CD4-positive, alpha-beta T cell treated with Interleukin-4 for 1 hour (primary cell): ENCODE results near the gene AP5S1.
"Not testable (repeated sequence)": the region's sequence is repeated elsewhere in the genome, so short reads cannot be mapped to it uniquely, and the experiment has no call there.

Source experiments
- DNase-seq, 2 donors: peaks; one replicate each; pipeline ENCODE4 v3.0.0-alpha.2; 2020 to 2022

AP5S1 gene

DNA sequence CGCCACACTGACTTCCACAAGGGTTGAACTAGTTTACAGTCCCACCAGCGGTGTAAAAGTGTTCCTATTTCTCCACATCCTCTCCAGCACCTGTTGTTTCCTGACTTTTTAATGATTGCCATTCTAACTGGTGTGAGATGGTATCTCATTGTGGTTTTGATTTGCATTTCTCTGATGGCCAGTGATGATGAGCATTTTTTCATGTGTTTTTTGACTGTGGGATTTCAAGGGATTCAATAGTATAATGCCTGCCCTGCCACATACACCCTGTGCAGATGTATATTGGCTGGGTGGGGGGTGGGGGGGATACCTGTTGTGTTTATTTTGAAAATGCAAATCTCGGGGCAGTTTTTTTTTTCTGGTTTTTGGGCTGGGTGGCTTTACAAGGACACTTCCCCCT is 26.2 kb upstream of the AP5S1 start:
- DNase-seq: not testable (repeated sequence)

DNA sequence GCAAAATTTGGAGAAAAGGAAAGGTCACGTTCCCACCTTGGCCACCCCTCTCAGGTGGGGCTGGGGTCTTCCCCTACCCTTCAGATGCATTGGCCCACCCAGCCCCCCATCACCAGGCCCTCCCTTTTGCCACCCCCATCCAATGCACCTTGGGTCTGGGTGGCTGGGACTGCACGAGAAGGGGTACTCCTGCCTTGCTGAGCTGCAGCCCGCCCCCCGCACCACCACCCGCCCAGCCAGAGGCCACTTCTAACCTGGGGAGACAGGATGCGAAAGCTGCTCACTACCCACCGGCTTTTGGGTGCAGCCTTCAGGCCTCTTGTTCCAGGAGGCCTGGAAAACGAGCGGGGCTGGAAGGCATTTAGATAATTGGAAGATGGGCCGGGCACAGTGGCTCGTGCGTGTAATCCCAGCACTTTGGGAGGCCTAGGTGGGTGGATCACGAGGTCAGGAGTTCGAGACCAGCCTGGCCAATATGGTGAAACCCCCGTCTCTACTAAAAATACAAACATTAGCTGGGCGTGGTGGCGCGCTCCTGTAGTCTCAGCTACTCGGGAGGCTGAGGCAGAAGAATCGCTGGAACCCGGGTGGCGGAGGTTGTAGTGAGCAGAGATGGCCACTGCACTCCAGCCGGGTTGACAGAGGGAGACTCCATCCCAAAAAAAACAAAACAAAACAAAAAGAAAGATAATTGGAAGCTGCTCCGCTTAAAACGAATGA is 25.5 kb upstream of the AP5S1 start:
- no peak for DNase-seq

DNA sequence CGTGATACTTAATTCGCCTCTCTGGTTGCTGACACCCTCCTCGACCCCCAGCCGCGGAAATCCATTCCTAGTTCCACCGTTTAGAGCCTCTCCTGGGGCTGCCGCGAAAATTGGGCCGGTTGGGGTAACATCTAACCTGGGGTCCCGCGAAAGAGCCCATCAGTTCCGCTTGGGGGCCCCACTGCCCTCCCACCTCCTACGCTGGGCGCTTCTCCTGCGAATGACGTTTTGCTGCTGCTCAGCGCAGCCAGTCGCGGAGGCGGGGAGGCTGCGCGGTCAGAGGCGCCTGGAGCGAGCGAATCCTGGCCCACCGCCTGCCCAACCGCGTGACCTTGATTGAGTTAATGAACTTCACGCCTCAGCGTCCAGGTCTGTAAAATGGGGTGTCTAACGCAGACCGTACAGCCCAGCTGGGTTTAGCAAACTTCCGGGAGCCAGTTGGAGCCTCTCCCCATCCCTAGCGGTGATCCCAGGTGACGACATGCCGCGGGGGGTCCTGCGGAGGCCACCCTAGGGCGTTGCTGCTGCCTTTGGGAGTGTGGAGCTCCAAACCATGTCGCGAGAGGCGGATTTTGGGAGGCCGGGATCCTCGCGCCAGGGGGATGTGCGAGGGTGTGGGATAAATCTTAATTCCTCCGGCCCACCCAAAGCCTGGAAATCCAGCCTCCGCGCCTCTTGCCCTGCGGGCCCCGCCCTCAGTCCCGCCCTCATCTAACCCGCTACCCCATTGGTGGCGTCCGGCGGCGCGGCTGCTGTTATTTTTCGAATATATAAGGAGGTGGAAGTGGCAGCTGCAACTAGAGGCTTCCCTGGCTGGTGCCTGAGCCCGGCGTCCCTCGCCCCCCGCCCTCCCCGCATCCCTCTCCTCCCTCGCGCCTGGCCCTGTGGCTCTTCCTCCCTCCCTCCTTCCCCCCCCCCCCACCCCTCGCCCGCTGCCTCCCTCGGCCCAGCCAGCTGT is 24.6 kb upstream of the AP5S1 start, which contains the start of gene CDC25B:
CDC25B (plus strand) TSS at position 800 of the 958 bp plus-strand sequence. CDS start 222 bp downstream, outside the sequence.
- DNase-seq: peak; percentile 87 to 90

DNA sequence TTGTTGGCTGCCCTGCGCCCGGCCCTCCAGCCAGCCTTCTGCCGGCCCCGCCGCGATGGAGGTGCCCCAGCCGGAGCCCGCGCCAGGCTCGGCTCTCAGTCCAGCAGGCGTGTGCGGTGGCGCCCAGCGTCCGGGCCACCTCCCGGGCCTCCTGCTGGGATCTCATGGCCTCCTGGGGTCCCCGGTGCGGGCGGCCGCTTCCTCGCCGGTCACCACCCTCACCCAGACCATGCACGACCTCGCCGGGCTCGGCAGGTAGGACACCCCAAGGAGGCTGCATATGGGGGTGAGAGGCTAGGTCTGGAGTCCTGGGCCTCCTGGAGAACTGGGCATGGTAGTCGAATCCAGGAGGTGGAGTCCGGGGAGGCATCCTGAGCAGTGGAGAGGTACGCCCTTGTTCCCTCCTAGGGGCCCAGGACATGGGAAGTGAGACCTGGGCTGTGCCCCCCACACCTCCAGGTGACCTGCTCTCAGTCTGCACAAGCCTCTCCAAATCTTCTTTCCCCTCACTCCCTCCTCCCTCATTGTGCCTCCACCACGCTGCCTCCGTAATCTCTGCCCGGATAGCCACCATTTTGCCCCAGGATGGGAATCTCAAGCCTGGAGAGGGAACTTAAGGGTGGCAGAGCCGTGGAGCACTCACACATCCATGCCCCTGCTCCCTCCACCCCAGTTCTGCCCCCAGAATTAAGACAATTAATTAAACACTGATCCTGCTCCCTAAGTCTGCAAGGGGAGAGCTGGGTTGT is 23.7 kb upstream of the AP5S1 start:
- DNase-seq: no peak

DNA sequence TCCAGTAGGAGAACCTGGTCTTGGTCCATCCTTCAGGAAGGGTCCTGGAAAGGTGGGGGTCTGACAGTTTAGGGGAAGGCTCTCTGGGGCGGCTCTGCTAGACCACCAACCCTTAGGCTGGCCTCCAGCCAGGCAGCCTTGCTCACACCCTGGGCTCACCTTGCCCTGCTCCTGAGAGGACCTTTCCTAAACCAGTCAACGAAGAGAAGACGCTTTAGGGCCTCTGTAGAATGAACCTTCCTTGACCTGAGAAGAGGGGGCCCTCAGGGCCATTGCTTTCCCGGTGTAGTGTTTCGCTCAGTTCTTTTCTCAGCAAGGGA is 23.2 kb upstream of the AP5S1 start:
- DNase-seq: no peak

- DNase-seq: peak; percentile 39 to 71
Measured at GRCh38 chr20:3797592-3798372, 22.6 kb upstream of the AP5S1 start.

GRCh38 chr20:3798373-3798768 is 22.0 kb upstream of the AP5S1 start:
- no peak for DNase-seq

- no peak for DNase-seq
Measured at GRCh38 chr20:3798908-3799248, 21.5 kb upstream of the AP5S1 start.

GRCh38 chr20:3800256-3800877 is 20.0 kb upstream of the AP5S1 start:
- no peak for DNase-seq

DNA sequence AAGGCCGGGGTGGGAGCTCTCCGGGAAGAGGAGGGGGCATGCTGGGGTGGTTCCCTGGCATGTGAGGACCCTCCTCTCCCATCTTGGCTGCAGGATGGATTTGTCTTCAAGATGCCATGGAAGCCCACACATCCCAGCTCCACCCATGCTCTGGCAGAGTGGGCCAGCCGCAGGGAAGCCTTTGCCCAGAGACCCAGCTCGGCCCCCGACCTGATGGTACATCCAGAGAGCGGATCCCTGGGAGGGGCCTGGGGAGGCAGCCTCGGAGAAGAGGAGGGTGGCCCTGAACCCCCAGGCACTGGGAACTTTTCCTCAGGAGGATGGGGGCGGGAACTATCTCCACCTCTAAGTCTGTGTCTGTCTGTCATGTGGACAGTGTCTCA is 19.5 kb upstream of the AP5S1 start:
- DNase-seq: no peak

- DNase-seq: no peak
Measured at GRCh38 chr20:3801299-3801698, 19.0 kb upstream of the AP5S1 start.

GRCh38 chr20:3801846-3802245 is 18.5 kb upstream of the AP5S1 start:
- DNase-seq: no peak

DNA sequence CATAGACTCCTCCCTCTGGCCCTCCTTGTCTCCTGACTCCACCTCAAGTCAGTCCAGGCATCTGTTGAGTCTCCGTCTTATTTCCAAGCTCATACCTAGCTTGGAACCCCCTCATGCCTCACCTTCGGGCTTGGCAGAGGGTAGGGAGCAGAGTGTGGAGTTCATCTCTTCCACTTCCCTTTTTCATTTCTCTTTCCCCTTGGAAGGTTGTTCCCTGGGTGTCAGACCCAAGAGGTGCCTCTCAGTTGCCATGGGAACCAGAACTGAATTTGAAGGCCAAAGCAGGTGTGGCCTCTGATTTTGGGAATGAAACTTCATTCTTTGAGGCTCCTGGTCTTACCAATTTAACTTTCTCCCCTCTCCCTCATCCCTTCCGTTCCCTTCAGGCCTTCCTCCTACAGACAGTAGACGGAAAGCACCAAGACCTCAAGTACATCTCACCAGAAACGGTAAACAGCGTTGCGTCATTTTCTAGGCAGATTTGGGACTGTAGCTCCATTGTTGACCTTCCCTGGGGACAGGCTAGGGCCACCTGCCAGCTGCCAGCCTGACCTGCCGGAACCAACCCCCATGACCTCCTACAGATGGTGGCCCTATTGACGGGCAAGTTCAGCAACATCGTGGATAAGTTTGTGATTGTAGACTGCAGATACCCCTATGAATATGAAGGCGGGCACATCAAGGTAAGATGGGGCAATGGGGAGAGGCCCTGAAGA is 17.7 kb upstream of the AP5S1 start:
- DNase-seq: no peak

DNA sequence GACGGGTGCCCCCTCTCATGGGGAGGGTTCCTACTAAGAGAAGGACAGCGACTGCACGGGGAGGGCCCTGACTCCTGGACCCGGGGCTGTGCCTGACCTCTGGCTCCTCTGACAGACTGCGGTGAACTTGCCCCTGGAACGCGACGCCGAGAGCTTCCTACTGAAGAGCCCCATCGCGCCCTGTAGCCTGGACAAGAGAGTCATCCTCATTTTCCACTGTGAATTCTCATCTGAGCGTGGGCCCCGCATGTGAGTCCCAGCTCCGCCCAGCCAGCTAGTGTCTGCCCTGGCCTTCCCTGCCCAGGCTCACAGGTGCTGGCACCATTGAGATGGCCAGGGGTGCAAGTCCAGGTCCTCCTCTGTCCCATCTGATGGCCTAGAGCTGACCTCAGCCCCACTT is 17.1 kb upstream of the AP5S1 start:
- no peak for DNase-seq

GRCh38 chr20:3803854-3804253 is 16.5 kb upstream of the AP5S1 start:
- DNase-seq: no peak

- DNase-seq: no peak
Measured at GRCh38 chr20:3804254-3804751, 16.0 kb upstream of the AP5S1 start.

DNA sequence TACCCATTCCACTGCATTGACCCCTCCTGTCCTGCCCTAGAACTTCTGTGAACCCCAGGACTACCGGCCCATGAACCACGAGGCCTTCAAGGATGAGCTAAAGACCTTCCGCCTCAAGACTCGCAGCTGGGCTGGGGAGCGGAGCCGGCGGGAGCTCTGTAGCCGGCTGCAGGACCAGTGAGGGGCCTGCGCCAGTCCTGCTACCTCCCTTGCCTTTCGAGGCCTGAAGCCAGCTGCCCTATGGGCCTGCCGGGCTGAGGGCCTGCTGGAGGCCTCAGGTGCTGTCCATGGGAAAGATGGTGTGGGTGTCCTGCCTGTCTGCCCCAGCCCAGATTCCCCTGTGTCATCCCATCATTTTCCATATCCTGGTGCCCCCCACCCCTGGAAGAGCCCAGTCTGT is 15.6 kb upstream of the AP5S1 start:
- no peak for DNase-seq

- no peak for DNase-seq
Measured at GRCh38 chr20:3808544-3808943, 11.8 kb upstream of the AP5S1 start.

- DNase-seq: peak; percentile 90 to 91
Measured at GRCh38 chr20:3811467-3812258, 8.7 kb upstream of the AP5S1 start.

GRCh38 chr20:3812259-3812681 is 8.1 kb upstream of the AP5S1 start:
- no peak for DNase-seq
